Measurements from ENCODE around the gene HHAT. TPM values are rescaled to one million over a fixed set of nuclear protein-coding genes. Genes with fewer than 3 reads are reported as not detected.
A peak's percentile ranks its signal among the peaks of the same experiment; 100 is the strongest.
"Not testable (repeated sequence)": the region's sequence is repeated elsewhere in the genome, so short reads cannot be mapped to it uniquely, and the experiment has no call there.

Gene HHAT
- total RNA-seq, 1 experiment from 2014 or later = 10.0 TPM

DNA sequence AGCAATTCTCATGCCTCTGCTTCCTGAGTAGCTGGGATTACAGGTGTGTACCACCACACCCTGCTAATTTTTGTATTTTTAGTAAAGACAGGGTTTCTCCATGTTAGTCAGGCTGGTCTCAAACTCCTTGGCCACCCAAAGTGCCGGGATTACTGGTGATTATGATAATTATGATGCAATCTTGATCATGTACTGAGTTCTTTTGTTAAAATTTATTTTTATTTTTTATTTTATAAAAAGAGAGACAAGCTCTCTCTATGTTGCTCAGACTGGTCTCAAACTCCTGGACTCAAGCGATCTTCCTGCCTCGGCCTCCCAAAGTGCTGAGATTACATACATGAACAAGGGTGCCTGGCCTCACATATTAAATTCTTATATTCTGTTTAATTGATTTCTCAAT is 25.6 kb downstream of the HHAT start:
- not testable (repeated sequence) for H3K36me3 ChIP-seq; H3K9me3 ChIP-seq (replicated peaks); DNase-seq (ENCODE audit: low read depth in 1 of 2, low spot score in 2 of 2); H3K4me3 ChIP-seq; H3K27me3 ChIP-seq (replicated peaks); H3K27ac ChIP-seq; H3K4me1 ChIP-seq (replicated peaks)

DNA sequence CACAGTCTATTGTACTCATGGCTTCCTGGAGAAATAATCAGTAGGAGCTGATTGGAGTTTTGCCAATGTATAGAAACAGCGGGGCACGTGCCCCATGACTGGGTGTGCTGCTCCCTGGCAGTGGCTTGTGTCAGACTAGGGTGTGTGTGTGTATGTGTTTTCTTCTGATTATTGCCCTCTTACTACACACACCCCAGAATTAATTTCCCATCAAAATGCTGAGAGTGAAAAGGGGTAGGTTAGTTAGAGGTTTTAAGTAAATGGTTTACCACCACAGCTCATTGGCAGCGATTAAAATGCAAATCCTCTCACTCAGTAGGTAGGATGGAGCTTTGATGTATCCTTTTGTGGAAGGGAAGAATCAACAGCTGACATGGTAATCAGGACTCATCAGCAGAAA is 29.9 kb downstream of the HHAT start:
- Histone ChIP-seq H3K4me1 (replicated peaks) (no peaks in the 10 kb centered on the region), H3K36me3 (no peaks in the 10 kb centered on the region), H3K9me3 (replicated peaks) (no peaks in the 10 kb centered on the region), H3K27me3 (replicated peaks) (no peaks in the 10 kb centered on the region), H3K27ac (no peak overlapping the region), H3K4me3 (no peak overlapping the region)
- DNase-seq (ENCODE audit: low read depth in 1 of 2, low spot score in 2 of 2) = no peak

- no peak for DNase-seq (ENCODE audit: low read depth in 1 of 2, low spot score in 2 of 2)
- H3K27me3 ChIP-seq (replicated peaks) = no peaks in the 10 kb centered on the region
- no peaks in the 10 kb centered on the region for H3K4me1 ChIP-seq (replicated peaks)
- no peak overlapping the region for H3K4me3 ChIP-seq
- no peaks in the 10 kb centered on the region for H3K9me3 ChIP-seq (replicated peaks)
- no peak overlapping the region for H3K27ac ChIP-seq
- H3K36me3 ChIP-seq = no peaks in the 10 kb centered on the region
Measured at GRCh38 chr1:210359255-210359654, 30.6 kb downstream of the HHAT start.

- no peak overlapping the region for H3K27ac ChIP-seq
Measured at GRCh38 chr1:210360852-210361477, 32.3 kb downstream of the HHAT start.

GRCh38 chr1:210361665-210362064 is 33.0 kb downstream of the HHAT start:
- H3K27ac ChIP-seq = no peak overlapping the region
- no peak overlapping the region for H3K4me3 ChIP-seq
- H3K27me3 ChIP-seq (replicated peaks) = no peaks in the 10 kb centered on the region
- DNase-seq (ENCODE audit: low read depth in 1 of 2, low spot score in 2 of 2) = no peak
- H3K9me3 ChIP-seq (replicated peaks) = no peaks in the 10 kb centered on the region
- no peaks in the 10 kb centered on the region for H3K36me3 ChIP-seq
- H3K4me1 ChIP-seq (replicated peaks) = no peaks in the 10 kb centered on the region

More at GRCh38 chr1:210360852-210361477, 32.3 kb downstream of the HHAT start:
- peak in 1 of 2 experiments; percentile 41 for DNase-seq (ENCODE audit: low read depth in 1 of 2, low spot score in 2 of 2)
- no peaks in the 10 kb centered on the region for H3K4me1 ChIP-seq (replicated peaks)
- H3K9me3 ChIP-seq (replicated peaks) = no peaks in the 10 kb centered on the region
- H3K27me3 ChIP-seq (replicated peaks) = no peaks in the 10 kb centered on the region
- no peaks in the 10 kb centered on the region for H3K36me3 ChIP-seq
- no peak overlapping the region for H3K4me3 ChIP-seq

GRCh38 chr1:210362526-210362925 is 33.8 kb downstream of the HHAT start:
- Histone ChIP-seq H3K36me3 (no peaks in the 10 kb centered on the region), H3K9me3 (replicated peaks) (no peaks in the 10 kb centered on the region), H3K27me3 (replicated peaks) (no peaks in the 10 kb centered on the region), H3K4me1 (replicated peaks) (no peaks in the 10 kb centered on the region), H3K4me3 (no peak overlapping the region), H3K27ac (no peak overlapping the region)
- DNase-seq (ENCODE audit: low read depth in 1 of 2, low spot score in 2 of 2) = no peak

GRCh38 chr1:210363119-210363518 is 34.4 kb downstream of the HHAT start:
- H3K4me3 ChIP-seq = no peak overlapping the region
- H3K9me3 ChIP-seq (replicated peaks) = no peaks in the 10 kb centered on the region

DNA sequence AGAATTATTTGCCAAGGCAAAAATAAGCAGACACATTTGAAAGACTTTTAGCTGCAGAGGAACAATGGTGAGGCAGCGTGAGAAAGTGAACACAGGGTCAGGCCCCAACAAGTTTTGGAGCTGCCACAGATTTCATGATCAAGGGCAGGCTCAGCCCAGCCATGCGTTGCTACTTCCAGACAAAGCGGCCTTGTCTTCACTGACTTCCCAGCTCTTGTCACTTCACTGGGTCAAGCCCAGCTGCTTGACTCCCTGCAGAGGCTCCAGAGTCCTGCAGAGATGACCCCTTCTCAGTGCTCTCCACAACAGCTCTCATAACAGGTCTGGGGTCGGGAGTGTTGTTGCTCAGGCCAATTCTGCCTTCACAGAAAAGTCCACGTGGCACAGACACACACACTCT is 35.8 kb downstream of the HHAT start:
- no peaks in the 10 kb centered on the region for H3K4me1 ChIP-seq (replicated peaks)
- no peaks in the 10 kb centered on the region for H3K36me3 ChIP-seq
- no peak overlapping the region for H3K27ac ChIP-seq
- no peak for DNase-seq (ENCODE audit: low read depth in 1 of 2, low spot score in 2 of 2)
- H3K9me3 ChIP-seq (replicated peaks) = no peaks in the 10 kb centered on the region
- H3K4me3 ChIP-seq = no peak overlapping the region
- no peaks in the 10 kb centered on the region for H3K27me3 ChIP-seq (replicated peaks)

More at GRCh38 chr1:210363119-210363518, 34.4 kb downstream of the HHAT start:
- Histone ChIP-seq H3K4me1 (replicated peaks) (no peaks in the 10 kb centered on the region), H3K27me3 (replicated peaks) (no peaks in the 10 kb centered on the region), H3K36me3 (no peaks in the 10 kb centered on the region), H3K27ac (no peak overlapping the region)
- no peak for DNase-seq (ENCODE audit: low read depth in 1 of 2, low spot score in 2 of 2)

DNA sequence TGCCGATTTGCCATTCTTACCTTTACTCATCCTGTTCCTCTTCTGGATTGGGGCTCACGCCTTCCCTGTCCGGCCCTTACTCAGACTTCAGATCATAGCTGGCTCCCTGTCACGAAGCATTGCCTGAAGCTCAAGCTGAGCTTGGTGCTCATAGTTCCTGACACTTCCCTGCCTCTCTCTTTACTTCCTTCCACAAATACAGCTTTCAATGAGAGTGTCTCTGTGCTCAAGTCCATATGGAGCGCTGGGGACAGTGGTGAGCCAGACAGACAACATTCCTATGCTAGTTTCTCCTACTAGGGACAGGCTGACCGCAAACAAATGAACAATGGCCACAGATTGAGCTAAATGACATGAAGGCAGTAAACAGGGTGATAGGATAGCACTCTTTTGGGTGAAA is 38.1 kb downstream of the HHAT start:
- no peaks in the 10 kb centered on the region for H3K9me3 ChIP-seq (replicated peaks)
- no peaks in the 10 kb centered on the region for H3K27me3 ChIP-seq (replicated peaks)
- H3K4me1 ChIP-seq (replicated peaks) = no peaks in the 10 kb centered on the region
- no peak overlapping the region for H3K4me3 ChIP-seq
- no peak overlapping the region for H3K27ac ChIP-seq
- H3K36me3 ChIP-seq = no peaks in the 10 kb centered on the region
- peak in 1 of 2 experiments; percentile 9 for DNase-seq (ENCODE audit: low read depth in 1 of 2, low spot score in 2 of 2)

- H3K9me3 ChIP-seq (replicated peaks) = no peaks in the 10 kb centered on the region
- DNase-seq (ENCODE audit: low read depth in 1 of 2, low spot score in 2 of 2) = peak in 1 of 2 experiments; percentile 2
- H3K4me1 ChIP-seq (replicated peaks) = no peaks in the 10 kb centered on the region
- H3K4me3 ChIP-seq = no peak overlapping the region
- H3K36me3 ChIP-seq = no peaks in the 10 kb centered on the region
- H3K27me3 ChIP-seq (replicated peaks) = no peaks in the 10 kb centered on the region
- no peak overlapping the region for H3K27ac ChIP-seq
Measured at GRCh38 chr1:210367566-210367965, 38.9 kb downstream of the HHAT start.

DNA sequence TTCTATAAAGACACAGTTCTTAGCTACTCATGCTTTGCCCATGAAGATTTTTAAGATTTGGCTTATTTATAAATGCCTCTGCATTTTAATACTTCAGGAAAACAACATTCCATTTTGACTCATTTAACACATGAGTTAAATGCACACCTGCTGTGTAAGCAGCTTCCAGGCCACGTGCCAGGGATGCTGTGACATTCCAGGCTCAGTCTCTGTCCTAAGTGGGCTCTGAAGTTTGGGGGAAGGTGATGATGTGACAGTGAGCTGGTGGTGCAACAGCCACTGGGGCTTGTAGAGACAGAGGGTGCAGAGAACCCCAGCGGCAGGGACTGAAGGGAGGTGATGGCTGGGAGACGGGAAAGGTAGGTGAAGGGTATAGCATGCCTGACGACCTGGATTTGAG is 40.7 kb downstream of the HHAT start:
- H3K4me1 ChIP-seq (replicated peaks) = peaks cover 3% of the 10 kb centered on the region; the same call in 1 of the 2 replicates
- no peaks in the 10 kb centered on the region for H3K36me3 ChIP-seq
- no peaks in the 10 kb centered on the region for H3K9me3 ChIP-seq (replicated peaks)
- H3K27ac ChIP-seq = no peak overlapping the region
- no peak overlapping the region for H3K4me3 ChIP-seq
- DNase-seq (ENCODE audit: low read depth in 1 of 2, low spot score in 2 of 2) = peak in 1 of 2 experiments; percentile 25
- no peaks in the 10 kb centered on the region for H3K27me3 ChIP-seq (replicated peaks)

- H3K4me1 ChIP-seq (replicated peaks) = peaks cover 9% of the 10 kb centered on the region
- no peaks in the 10 kb centered on the region for H3K27me3 ChIP-seq (replicated peaks)
- no peaks in the 10 kb centered on the region for H3K36me3 ChIP-seq
- no peak overlapping the region for H3K27ac ChIP-seq
- no peak for DNase-seq (ENCODE audit: low read depth in 1 of 2, low spot score in 2 of 2)
- H3K4me3 ChIP-seq = no peak overlapping the region
- no peaks in the 10 kb centered on the region for H3K9me3 ChIP-seq (replicated peaks)
Measured at GRCh38 chr1:210371916-210372315, 43.2 kb downstream of the HHAT start.

GRCh38 chr1:210372491-210372890 is 43.8 kb downstream of the HHAT start:
- DNase-seq (ENCODE audit: low read depth in 1 of 2, low spot score in 2 of 2) = peak in 1 of 2 experiments; percentile 25
- H3K4me3 ChIP-seq = no peak overlapping the region
- no peaks in the 10 kb centered on the region for H3K9me3 ChIP-seq (replicated peaks)
- H3K4me1 ChIP-seq (replicated peaks) = peaks cover 13% of the 10 kb centered on the region
- no peaks in the 10 kb centered on the region for H3K27me3 ChIP-seq (replicated peaks)
- H3K36me3 ChIP-seq = no peaks in the 10 kb centered on the region
- no peak overlapping the region for H3K27ac ChIP-seq

DNA sequence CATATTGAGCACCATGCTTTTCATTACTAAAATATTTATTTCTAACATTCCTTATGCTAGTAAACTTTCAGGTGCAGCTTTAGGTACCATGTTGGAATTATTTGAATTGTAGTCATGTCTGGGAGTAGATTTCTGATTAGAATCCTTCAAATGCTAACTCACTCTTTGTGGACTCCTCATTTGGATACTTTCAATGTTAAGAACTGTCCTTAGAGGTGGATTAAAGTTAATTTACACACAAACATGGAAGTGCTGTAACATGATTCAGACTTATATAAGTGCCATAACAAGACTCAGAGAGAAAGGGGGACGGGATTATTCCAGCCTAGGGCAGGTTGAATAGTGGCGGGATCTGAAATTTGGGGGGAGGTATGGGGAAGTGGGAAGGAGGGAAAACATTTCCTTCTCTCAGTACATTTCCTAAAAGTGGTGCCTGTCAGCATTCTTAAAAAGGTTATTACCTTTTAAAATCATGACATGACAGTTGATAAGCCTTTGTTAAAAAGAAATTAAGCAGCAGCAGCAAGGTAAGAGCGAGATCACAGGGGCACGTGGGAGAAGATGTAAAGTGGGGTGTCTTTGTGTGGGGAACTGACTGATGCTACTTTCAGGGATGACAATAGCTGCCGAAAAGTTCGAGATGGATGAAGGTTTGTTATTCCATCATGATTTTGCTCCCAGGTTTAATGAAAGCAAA is 44.4 kb downstream of the HHAT start:
- peaks cover 17% of the 10 kb centered on the region for H3K4me1 ChIP-seq (replicated peaks)
- H3K27ac ChIP-seq = no peak overlapping the region
- H3K4me3 ChIP-seq = no peak overlapping the region
- peak in 1 of 2 experiments; percentile 61 for DNase-seq (ENCODE audit: low read depth in 1 of 2, low spot score in 2 of 2)
- no peaks in the 10 kb centered on the region for H3K9me3 ChIP-seq (replicated peaks)
- H3K36me3 ChIP-seq = no peaks in the 10 kb centered on the region
- H3K27me3 ChIP-seq (replicated peaks) = no peaks in the 10 kb centered on the region

GRCh38 chr1:210373628-210373877 is 44.9 kb downstream of the HHAT start:
- Histone ChIP-seq H3K27ac (peak overlapping the region; percentile 99), H3K27me3 (replicated peaks) (no peaks in the 10 kb centered on the region), H3K9me3 (replicated peaks) (no peaks in the 10 kb centered on the region), H3K4me1 (replicated peaks) (peaks cover 17% of the 10 kb centered on the region), H3K36me3 (no peaks in the 10 kb centered on the region), H3K4me3 (no peak overlapping the region)
- peak in 1 of 2 experiments; percentile 56 for DNase-seq (ENCODE audit: low read depth in 1 of 2, low spot score in 2 of 2)

All from SJSA1 (cell line).